Colonic mucosa (tissue), 4 donors: Measurements from ENCODE around the gene OR5H1. TPM values are rescaled to one million over a fixed set of nuclear protein-coding genes. Genes with fewer than 3 reads are reported as not detected.

ENCODE experiments used
- DNase-seq: peaks from one replicate; pipeline ENCODE4 v3.0.0-alpha.2; 2020
- H3K27ac ChIP-seq: fragments of 200-600 bp; one replicate; pipeline ENCODE4 v1.8.0; 2021
- H3K27me3 ChIP-seq: fragments of 200-600 bp; one replicate; pipeline ENCODE4 v1.8.0; 2021
- H3K36me3 ChIP-seq: fragments of 200-600 bp; one replicate; pipeline ENCODE4 v1.8.0; 2021
- H3K4me1 ChIP-seq: fragments of 200-600 bp; one replicate; pipeline ENCODE4 v1.8.0; 2021; ENCODE audit warnings: mild to moderate bottlenecking
- H3K4me3 ChIP-seq: fragments of 200-600 bp; one replicate; pipeline ENCODE4 v1.8.0; 2021
- H3K9ac ChIP-seq, 2 donors: one replicate each; pipeline ENCODE4 v1.7.0; 2013; ENCODE audit warnings: control low read depth in 2 of 2, low read depth in 2 of 2, low read length in 2 of 2
- H3K9me3 ChIP-seq: fragments of 200-600 bp; one replicate; pipeline ENCODE4 v1.8.0; 2021
- intact Hi-C: fragments of 100-400 bp; cut with DNase I; formaldehyde crosslinking; loops from one replicate; pipeline ENCODE4 v1.14.1; 2022
- total RNA-seq, 2 donors: library from RNA; stranded (reverse); fragmentation: NEBNext Ultra II Directional in 1 of 2; extraction: Animal tissue kit (Norgen Biotek cat#: 25700) in 1 of 2; gene quantifications; one replicate each; pipeline ENCODE4 v1.2.1, GENCODE V29; 2021
- TF ChIP-seq, protein P1 (sequence below): fragments of 200-600 bp; IDR thresholded peaks from one replicate; pipeline ENCODE4 v1.8.0; 2022; ENCODE audit warnings: antibody characterized with exemption, mild to moderate bottlenecking
- donor health status: healthy.
- donor health status: DM: no; HTN: no; CAD: no.
- donor health status: DM: no; HTN: no; CAD: no.

OR5H1 gene
- total RNA-seq, 2 donors from 2014 or later: not detected

DNA sequence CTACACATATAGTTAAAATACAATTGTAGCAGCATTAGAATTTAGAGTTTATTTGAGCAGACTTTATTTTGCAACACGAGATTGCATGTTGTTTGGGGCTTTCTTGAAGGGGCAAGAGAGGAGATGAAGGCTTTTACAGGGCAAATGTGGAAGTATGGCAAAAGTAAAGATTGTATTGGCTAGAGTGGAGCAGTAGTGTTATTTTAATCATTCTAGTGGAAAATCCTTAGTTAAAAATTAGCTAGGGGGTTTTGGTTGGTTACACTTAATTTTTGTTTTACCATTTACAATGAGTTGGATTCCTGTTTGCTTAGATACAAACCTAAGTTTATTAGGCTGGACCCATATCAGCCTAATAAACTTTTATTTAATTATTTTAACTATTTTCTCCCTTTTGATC is 40.5 kb downstream of the OR5H1 start:
- intact Hi-C loops: no loop called here
- Histone ChIP-seq H3K27me3 (no peaks in the 10 kb centered on the region), H3K4me3 (no peak overlapping the region), H3K36me3 (no peaks in the 10 kb centered on the region), H3K9me3 (no peaks in the 10 kb centered on the region), H3K9ac (no peak overlapping the region), H3K4me1 (no peaks in the 10 kb centered on the region), H3K27ac (no peak overlapping the region)
- TF ChIP-seq, protein P1, sequence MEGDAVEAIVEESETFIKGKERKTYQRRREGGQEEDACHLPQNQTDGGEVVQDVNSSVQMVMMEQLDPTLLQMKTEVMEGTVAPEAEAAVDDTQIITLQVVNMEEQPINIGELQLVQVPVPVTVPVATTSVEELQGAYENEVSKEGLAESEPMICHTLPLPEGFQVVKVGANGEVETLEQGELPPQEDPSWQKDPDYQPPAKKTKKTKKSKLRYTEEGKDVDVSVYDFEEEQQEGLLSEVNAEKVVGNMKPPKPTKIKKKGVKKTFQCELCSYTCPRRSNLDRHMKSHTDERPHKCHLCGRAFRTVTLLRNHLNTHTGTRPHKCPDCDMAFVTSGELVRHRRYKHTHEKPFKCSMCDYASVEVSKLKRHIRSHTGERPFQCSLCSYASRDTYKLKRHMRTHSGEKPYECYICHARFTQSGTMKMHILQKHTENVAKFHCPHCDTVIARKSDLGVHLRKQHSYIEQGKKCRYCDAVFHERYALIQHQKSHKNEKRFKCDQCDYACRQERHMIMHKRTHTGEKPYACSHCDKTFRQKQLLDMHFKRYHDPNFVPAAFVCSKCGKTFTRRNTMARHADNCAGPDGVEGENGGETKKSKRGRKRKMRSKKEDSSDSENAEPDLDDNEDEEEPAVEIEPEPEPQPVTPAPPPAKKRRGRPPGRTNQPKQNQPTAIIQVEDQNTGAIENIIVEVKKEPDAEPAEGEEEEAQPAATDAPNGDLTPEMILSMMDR: no peak
- no peak for DNase-seq

GRCh38 chr3:98172621-98173020 is 42.1 kb downstream of the OR5H1 start:
- H3K27ac ChIP-seq: no peak overlapping the region
- intact Hi-C loops: no loop called here
- no peak for DNase-seq

GRCh38 chr3:98180319-98180890 is 49.9 kb downstream of the OR5H1 start:
- intact Hi-C loops: no loop called here
- no peak for DNase-seq

More at GRCh38 chr3:98172621-98173020, 42.1 kb downstream of the OR5H1 start:
- H3K27me3 ChIP-seq: no peaks in the 10 kb centered on the region
- H3K9me3 ChIP-seq: no peaks in the 10 kb centered on the region
- no peak overlapping the region for H3K9ac ChIP-seq
- no peaks in the 10 kb centered on the region for H3K36me3 ChIP-seq
- H3K4me3 ChIP-seq: no peak overlapping the region
- TF ChIP-seq, protein P1: no peak
- H3K4me1 ChIP-seq: no peaks in the 10 kb centered on the region

DNA sequence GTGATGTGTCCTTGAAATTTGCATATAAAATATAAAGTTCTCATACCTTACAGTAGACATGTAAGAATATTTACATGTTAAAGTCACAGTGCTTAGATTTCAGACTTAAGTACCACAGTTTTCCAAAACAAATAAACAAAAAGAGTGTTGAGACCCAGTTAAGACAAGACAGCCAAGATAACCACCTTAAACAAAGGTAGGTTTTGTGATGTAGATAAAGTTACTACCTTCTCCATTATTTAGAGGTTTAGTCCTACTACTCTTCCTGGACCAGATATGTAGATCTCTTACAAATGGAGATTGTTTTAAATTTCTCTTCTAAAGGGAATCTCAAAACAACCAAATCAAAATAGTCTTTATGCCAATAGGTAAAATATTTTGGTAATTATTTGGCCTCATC is 51.7 kb downstream of the OR5H1 start:
- Histone ChIP-seq H3K9me3 (no peaks in the 10 kb centered on the region), H3K9ac (no peak overlapping the region), H3K36me3 (no peaks in the 10 kb centered on the region), H3K27me3 (no peaks in the 10 kb centered on the region), H3K4me1 (no peaks in the 10 kb centered on the region), H3K4me3 (no peak overlapping the region), H3K27ac (no peak overlapping the region)
- intact Hi-C loops: no loop called here
- no peak for DNase-seq
- TF ChIP-seq, protein P1: no peak

More at GRCh38 chr3:98180319-98180890, 49.9 kb downstream of the OR5H1 start:
- Histone ChIP-seq H3K36me3 (no peaks in the 10 kb centered on the region), H3K9me3 (no peaks in the 10 kb centered on the region), H3K4me3 (no peak overlapping the region), H3K9ac (no peak overlapping the region), H3K4me1 (no peaks in the 10 kb centered on the region), H3K27me3 (no peaks in the 10 kb centered on the region), H3K27ac (no peak overlapping the region)
- TF ChIP-seq, protein P1: no peak

DNA sequence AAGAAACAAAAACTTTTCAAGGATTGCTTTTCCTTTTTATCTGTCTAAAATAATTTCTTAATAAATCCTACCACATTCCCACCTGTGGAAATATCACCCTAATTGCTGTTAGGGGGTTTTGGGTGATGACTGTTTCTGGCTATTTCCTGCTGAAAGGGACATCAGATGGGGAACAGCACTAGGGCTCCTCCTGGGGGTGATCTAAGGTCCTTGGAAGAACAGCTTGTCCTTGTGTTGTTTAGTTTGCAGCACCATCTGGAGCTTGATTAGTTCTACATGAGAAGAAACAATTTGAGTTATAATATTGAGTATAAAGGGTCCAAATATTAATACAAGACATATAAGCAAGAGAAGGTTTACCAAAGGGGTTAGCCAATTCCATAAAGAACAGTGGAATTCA is 54.7 kb downstream of the OR5H1 start:
- H3K27ac ChIP-seq: no peak overlapping the region
- H3K27me3 ChIP-seq: no peaks in the 10 kb centered on the region
- H3K4me3 ChIP-seq: no peak overlapping the region
- DNase-seq: no peak
- no peaks in the 10 kb centered on the region for H3K36me3 ChIP-seq
- H3K9me3 ChIP-seq: no peaks in the 10 kb centered on the region
- H3K9ac ChIP-seq: no peak overlapping the region
- H3K4me1 ChIP-seq: no peaks in the 10 kb centered on the region
- TF ChIP-seq, protein P1: no peak
- intact Hi-C loops: no loop called here

Other genes with a start within 250 kb of the OR5H1 start
- gene RIOX2, start 158.3 kb upstream of the OR5H1 start, total RNA-seq: 10 to 100 TPM; 17.6 to 21.9 TPM
- gene GABRR3, start 95.4 kb upstream of the OR5H1 start, total RNA-seq: not detected
- not detected for gene OR5AC2, start 43.5 kb upstream of the OR5H1 start, total RNA-seq
- gene OR5H14, start 16.8 kb downstream of the OR5H1 start, total RNA-seq: not detected
- gene OR5H15, start 36.0 kb downstream of the OR5H1 start, total RNA-seq: not detected
- not detected for gene OR5H6, start 133.5 kb downstream of the OR5H1 start, total RNA-seq
- not detected for gene OR5H2, start 151.8 kb downstream of the OR5H1 start, total RNA-seq
- gene OR5K4, start 223.1 kb downstream of the OR5H1 start, total RNA-seq: not detected